HEK293 (cell line): Measurements from ENCODE around the gene ASB6.

Source experiments
- GLIS1 ChIP-seq: fragments of 450-650 bp; formaldehyde crosslinking; IDR thresholded peaks from 2 replicates; pipeline ENCODE4 v1.5.1; 2016; ENCODE audit warnings: missing biosample characterization, missing genetic modification characterization
- KLF9 ChIP-seq: fragments of 450-650 bp; formaldehyde crosslinking; IDR thresholded peaks from 2 replicates; pipeline ENCODE4 v1.5.1; 2016; ENCODE audit warnings: missing biosample characterization, missing genetic modification characterization, low read depth
- SCRT2 ChIP-seq: fragments of 450-650 bp; formaldehyde crosslinking; IDR thresholded peaks from 2 replicates; pipeline ENCODE4 v1.5.1; 2016; ENCODE audit warnings: missing biosample characterization, missing genetic modification characterization
- SETDB1 ChIP-seq: IDR thresholded peaks from one replicate; pipeline ENCODE4 v1.6.1; 2017; ENCODE audit warnings: mild to moderate bottlenecking, low read length, moderate library complexity, mixed read lengths; ENCODE audit not compliant: insufficient read length
- ZBTB26 ChIP-seq: fragments of 450-650 bp; formaldehyde crosslinking; optimal IDR thresholded peaks from 2 replicates; pipeline ENCODE3; 2016; ENCODE audit warnings: missing biosample characterization, mild to moderate bottlenecking, missing genetic modification characterization
- ZBTB7A ChIP-seq: fragments of 450-650 bp; formaldehyde crosslinking; IDR thresholded peaks from 2 replicates; pipeline ENCODE4 v1.5.1; 2016; ENCODE audit warnings: low read depth, missing biosample characterization, missing genetic modification characterization
- ZFP3 ChIP-seq: fragments of 450-650 bp; formaldehyde crosslinking; IDR thresholded peaks from 2 replicates; pipeline ENCODE4 v1.5.1; 2016; ENCODE audit warnings: low read depth, missing biosample characterization, missing genetic modification characterization
- ZIC2 ChIP-seq: fragments of 450-650 bp; formaldehyde crosslinking; IDR thresholded peaks from 2 replicates; pipeline ENCODE4 v1.5.1; 2016; ENCODE audit warnings: missing biosample characterization, missing genetic modification characterization
- ZNF114 ChIP-seq: fragments of 450-650 bp; formaldehyde crosslinking; IDR thresholded peaks from 2 replicates; pipeline ENCODE4 v1.5.0; 2017; ENCODE audit warnings: missing biosample characterization, missing genetic modification characterization
- ZNF184 ChIP-seq: fragments of 450-650 bp; IDR thresholded peaks from 2 replicates; pipeline ENCODE4 v1.5.1; 2018; ENCODE audit warnings: missing biosample characterization, mild to moderate bottlenecking, missing genetic modification characterization
- ZNF24 ChIP-seq: fragments of 450-650 bp; formaldehyde crosslinking; IDR thresholded peaks from 2 replicates; pipeline ENCODE4 v1.5.1; 2016; ENCODE audit warnings: missing biosample characterization, missing genetic modification characterization
- ZNF302 ChIP-seq: fragments of 450-650 bp; formaldehyde crosslinking; IDR thresholded peaks from 2 replicates; pipeline ENCODE4 v1.5.1; 2016; ENCODE audit warnings: missing biosample characterization, missing genetic modification characterization, low read depth
- ZNF48 ChIP-seq: fragments of 450-650 bp; formaldehyde crosslinking; IDR thresholded peaks from 2 replicates; pipeline ENCODE4 v1.5.1; 2016; ENCODE audit warnings: missing biosample characterization, missing genetic modification characterization
- ZNF488 ChIP-seq: fragments of 450-650 bp; formaldehyde crosslinking; IDR thresholded peaks from 2 replicates; pipeline ENCODE4 v1.5.1; 2016; ENCODE audit warnings: missing biosample characterization, missing genetic modification characterization
- ZNF518A ChIP-seq: fragments of 450-650 bp; formaldehyde crosslinking; conservative IDR thresholded peaks from 2 replicates; pipeline ENCODE4 v1.5.1; 2016; ENCODE audit warnings: low read depth, missing biosample characterization, missing genetic modification characterization
- ZNF529 ChIP-seq: fragments of 450-650 bp; formaldehyde crosslinking; IDR thresholded peaks from 2 replicates; pipeline ENCODE4 v1.5.1; 2017; ENCODE audit warnings: missing genetic modification characterization, missing biosample characterization; ENCODE audit not compliant: insufficient replicate concordance
- ZNF549 ChIP-seq: fragments of 450-650 bp; IDR thresholded peaks from 2 replicates; pipeline ENCODE4 v1.5.1; 2018; ENCODE audit warnings: missing biosample characterization, missing genetic modification characterization, mild to moderate bottlenecking, inconsistent platforms, moderate library complexity
- ZNF555 ChIP-seq: fragments of 450-650 bp; formaldehyde crosslinking; conservative IDR thresholded peaks from 2 replicates; pipeline ENCODE4 v1.5.1; 2017; ENCODE audit warnings: missing biosample characterization, mild to moderate bottlenecking, missing genetic modification characterization, inconsistent platforms
- ZNF561 ChIP-seq: fragments of 450-650 bp; IDR thresholded peaks from 2 replicates; pipeline ENCODE4 v1.5.1; 2018; ENCODE audit warnings: missing biosample characterization, missing genetic modification characterization, borderline replicate concordance
- ZNF596 ChIP-seq: fragments of 450-650 bp; IDR thresholded peaks from 2 replicates; pipeline ENCODE4 v1.5.0; 2018; ENCODE audit warnings: missing biosample characterization, mild to moderate bottlenecking, missing genetic modification characterization, moderate library complexity
- ZNF658 ChIP-seq: fragments of 450-650 bp; formaldehyde crosslinking; IDR thresholded peaks from 2 replicates; pipeline ENCODE4; 2016; ENCODE audit warnings: missing biosample characterization, missing genetic modification characterization
- ZNF664 ChIP-seq: fragments of 450-650 bp; formaldehyde crosslinking; IDR thresholded peaks from 2 replicates; pipeline ENCODE4 v1.5.1; 2016; ENCODE audit warnings: missing biosample characterization, missing genetic modification characterization
- ZNF670 ChIP-seq: fragments of 450-650 bp; formaldehyde crosslinking; IDR thresholded peaks from 2 replicates; pipeline ENCODE4 v1.5.1; 2016; ENCODE audit warnings: missing biosample characterization, missing genetic modification characterization, low read depth
- ZNF677 ChIP-seq: fragments of 450-650 bp; IDR thresholded peaks from 2 replicates; pipeline ENCODE4 v1.5.0; 2018; ENCODE audit warnings: missing biosample characterization, mild to moderate bottlenecking, missing genetic modification characterization, moderate library complexity
- ZNF701 ChIP-seq: fragments of 450-650 bp; formaldehyde crosslinking; IDR thresholded peaks from 2 replicates; pipeline ENCODE4 v1.5.1; 2016; ENCODE audit warnings: missing biosample characterization, missing genetic modification characterization
- ZNF791 ChIP-seq: fragments of 450-650 bp; formaldehyde crosslinking; IDR thresholded peaks from 2 replicates; pipeline ENCODE4 v1.5.1; 2016; ENCODE audit warnings: missing biosample characterization, missing genetic modification characterization
- TF ChIP-seq, protein P1 (sequence below): fragments of 450-650 bp; formaldehyde crosslinking; conservative IDR thresholded peaks from 2 replicates; pipeline ENCODE4 v1.5.1; 2016; ENCODE audit warnings: low read depth, missing biosample characterization, missing genetic modification characterization
- TF ChIP-seq, protein P2 (sequence below): fragments of 450-650 bp; formaldehyde crosslinking; IDR thresholded peaks from 2 replicates; pipeline ENCODE4 v1.5.1; 2016; ENCODE audit warnings: missing biosample characterization, missing genetic modification characterization
- TF ChIP-seq, protein P3 (sequence below): fragments of 450-650 bp; formaldehyde crosslinking; IDR thresholded peaks from 2 replicates; pipeline ENCODE4 v1.5.1; 2017; ENCODE audit warnings: missing biosample characterization, missing genetic modification characterization

The ASB6 gene

GRCh38 chr9:129677456-129677855 is 35.5 kb upstream of the ASB6 start (continued):
- TF ChIP-seq, protein P1, sequence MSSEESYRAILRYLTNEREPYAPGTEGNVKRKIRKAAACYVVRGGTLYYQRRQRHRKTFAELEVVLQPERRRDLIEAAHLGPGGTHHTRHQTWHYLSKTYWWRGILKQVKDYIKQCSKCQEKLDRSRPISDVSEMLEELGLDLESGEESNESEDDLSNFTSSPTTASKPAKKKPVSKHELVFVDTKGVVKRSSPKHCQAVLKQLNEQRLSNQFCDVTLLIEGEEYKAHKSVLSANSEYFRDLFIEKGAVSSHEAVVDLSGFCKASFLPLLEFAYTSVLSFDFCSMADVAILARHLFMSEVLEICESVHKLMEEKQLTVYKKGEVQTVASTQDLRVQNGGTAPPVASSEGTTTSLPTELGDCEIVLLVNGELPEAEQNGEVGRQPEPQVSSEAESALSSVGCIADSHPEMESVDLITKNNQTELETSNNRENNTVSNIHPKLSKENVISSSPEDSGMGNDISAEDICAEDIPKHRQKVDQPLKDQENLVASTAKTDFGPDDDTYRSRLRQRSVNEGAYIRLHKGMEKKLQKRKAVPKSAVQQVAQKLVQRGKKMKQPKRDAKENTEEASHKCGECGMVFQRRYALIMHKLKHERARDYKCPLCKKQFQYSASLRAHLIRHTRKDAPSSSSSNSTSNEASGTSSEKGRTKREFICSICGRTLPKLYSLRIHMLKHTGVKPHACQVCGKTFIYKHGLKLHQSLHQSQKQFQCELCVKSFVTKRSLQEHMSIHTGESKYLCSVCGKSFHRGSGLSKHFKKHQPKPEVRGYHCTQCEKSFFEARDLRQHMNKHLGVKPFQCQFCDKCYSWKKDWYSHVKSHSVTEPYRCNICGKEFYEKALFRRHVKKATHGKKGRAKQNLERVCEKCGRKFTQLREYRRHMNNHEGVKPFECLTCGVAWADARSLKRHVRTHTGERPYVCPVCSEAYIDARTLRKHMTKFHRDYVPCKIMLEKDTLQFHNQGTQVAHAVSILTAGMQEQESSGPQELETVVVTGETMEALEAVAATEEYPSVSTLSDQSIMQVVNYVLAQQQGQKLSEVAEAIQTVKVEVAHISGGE, result no peak
- TF ChIP-seq ZNF677 (tag by site-specific recombination) (no peak), ZBTB26 (tag by site-specific recombination) (no peak), ZFP3 (tag by site-specific recombination) (no peak), ZIC2 (peak; percentile 64), ZBTB7A (tag by site-specific recombination) (no peak), ZNF518A (tag by site-specific recombination) (no peak), ZNF114 (tag by site-specific recombination) (no peak), ZNF658 (tag by site-specific recombination) (no peak), ZNF701 (tag by site-specific recombination) (no peak), ZNF24 (tag by site-specific recombination) (no peak), ZNF549 (no peak), ZNF561 (tag by site-specific recombination) (no peak), ZNF596 (tag by site-specific recombination) (no peak), ZNF302 (tag by site-specific recombination) (no peak), ZNF529 (tag by site-specific recombination) (no peak), ZNF555 (tag by site-specific recombination) (no peak), ZNF48 (no peak), SCRT2 (tag by site-specific recombination) (no peak), SETDB1 (no peak), ZNF670 (no peak), ZNF488 (tag by site-specific recombination) (no peak), KLF9 (no peak), ZNF664 (tag by site-specific recombination) (no peak), GLIS1 (tag by site-specific recombination) (peak; percentile 70), ZNF791 (tag by site-specific recombination) (no peak), ZNF184 (tag by site-specific recombination) (no peak)
- TF ChIP-seq, protein P2, sequence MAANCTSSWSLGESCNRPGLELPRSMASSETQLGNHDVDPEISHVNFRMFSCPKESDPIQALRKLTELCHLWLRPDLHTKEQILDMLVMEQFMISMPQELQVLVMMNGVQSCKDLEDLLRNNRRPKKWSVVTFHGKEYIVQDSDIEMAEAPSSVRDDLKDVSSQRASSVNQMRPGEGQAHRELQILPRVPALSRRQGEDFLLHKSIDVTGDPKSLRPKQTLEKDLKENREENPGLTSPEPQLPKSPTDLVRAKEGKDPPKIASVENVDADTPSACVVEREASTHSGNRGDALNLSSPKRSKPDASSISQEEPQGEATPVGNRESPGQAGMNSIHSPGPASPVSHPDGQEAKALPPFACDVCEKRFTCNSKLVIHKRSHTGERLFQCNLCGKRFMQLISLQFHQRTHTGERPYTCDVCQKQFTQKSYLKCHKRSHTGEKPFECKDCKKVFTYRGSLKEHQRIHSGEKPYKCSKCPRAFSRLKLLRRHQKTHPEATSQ, result no peak
- TF ChIP-seq, protein P3, sequence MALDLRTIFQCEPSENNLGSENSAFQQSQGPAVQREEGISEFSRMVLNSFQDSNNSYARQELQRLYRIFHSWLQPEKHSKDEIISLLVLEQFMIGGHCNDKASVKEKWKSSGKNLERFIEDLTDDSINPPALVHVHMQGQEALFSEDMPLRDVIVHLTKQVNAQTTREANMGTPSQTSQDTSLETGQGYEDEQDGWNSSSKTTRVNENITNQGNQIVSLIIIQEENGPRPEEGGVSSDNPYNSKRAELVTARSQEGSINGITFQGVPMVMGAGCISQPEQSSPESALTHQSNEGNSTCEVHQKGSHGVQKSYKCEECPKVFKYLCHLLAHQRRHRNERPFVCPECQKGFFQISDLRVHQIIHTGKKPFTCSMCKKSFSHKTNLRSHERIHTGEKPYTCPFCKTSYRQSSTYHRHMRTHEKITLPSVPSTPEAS (tag by site-specific recombination), result no peak
